Right ventricle myocardium inferior (tissue), 1 donor: ENCODE results near the gene CCDC196. TPM values are rescaled to one million over a fixed set of nuclear protein-coding genes. Genes with fewer than 3 reads are reported as not detected.

Source experiments
- ATAC-seq: fragments of 200-7000 bp; cut with Tn5 transposase; one replicate; pipeline ENCODE4 v1.9.1; 2020; ENCODE audit warnings: mild to moderate bottlenecking, moderate library complexity
- DNase-seq: peaks from one replicate; pipeline ENCODE4 v3.0.0; 2021; ENCODE audit errors: missing footprints
- intact Hi-C: fragments of 100-400 bp; cut with DNase I; formaldehyde crosslinking; loops from one replicate; pipeline ENCODE4 v1.11.0; 2022
- long read RNA-seq: library from polyadenylated mRNA; unstranded; transcript quantifications from one replicate; pipeline ENCODE4 v2.0.0, GENCODE V29; 2021
- total RNA-seq: library from RNA; stranded (reverse); fragmentation: NEBNext Ultra II Directional; extraction: Animal tissue kit (Norgen Biotek cat#: 25700); gene quantifications from one replicate; pipeline ENCODE4 v1.2.1, GENCODE V29; 2021
- donor health status: DM: no; HTN: yes; CAD: no; lungs with severe emphysema.

Gene CCDC196
- not detected for total RNA-seq
- long read RNA-seq = 0 reads

- ATAC-seq (no peak), DNase-seq (no peak)
- intact Hi-C loops = no loop called here
Measured at GRCh38 chr14:66485910-66486421, at the start of gene CCDC196. Gene CCDC196 (plus strand): TSS chr14:66486371. CDS start chr14:66486503, 132 bp downstream.

- no peak for ATAC-seq
- intact Hi-C loops = no loop called here
Measured at GRCh38 chr14:66440801-66441200, 45.4 kb upstream of the CCDC196 start.

GRCh38 chr14:66442953-66443571 is 43.1 kb upstream of the CCDC196 start:
- intact Hi-C loops = no loop called here
- DNase-seq = no peak
- no peak for ATAC-seq

More at GRCh38 chr14:66440801-66441200, 45.4 kb upstream of the CCDC196 start:
- DNase-seq = no peak

- DNase-seq (no peak), ATAC-seq (peak; percentile 59)
- intact Hi-C loops = no loop called here
Measured at GRCh38 chr14:66443785-66444184, 42.4 kb upstream of the CCDC196 start.

GRCh38 chr14:66444271-66444927 is 41.8 kb upstream of the CCDC196 start:
- peak; percentile 89 for ATAC-seq
- DNase-seq = no peak
- intact Hi-C loops = no loop called here

- intact Hi-C loops = no loop called here
- DNase-seq (no peak), ATAC-seq (no peak)
Measured at GRCh38 chr14:66445936-66446335, 40.2 kb upstream of the CCDC196 start.

- no peak for DNase-seq
- intact Hi-C loops = no loop called here
- ATAC-seq = no peak
Measured at GRCh38 chr14:66453469-66453868, 32.7 kb upstream of the CCDC196 start.

GRCh38 chr14:66459603-66460002 is 26.6 kb upstream of the CCDC196 start:
- no peak for ATAC-seq
- no peak for DNase-seq
- intact Hi-C loops = no loop called here

- intact Hi-C loops = no loop called here
- ATAC-seq = no peak
Measured at GRCh38 chr14:66464261-66464660, 21.9 kb upstream of the CCDC196 start.

GRCh38 chr14:66468778-66469367 is 17.3 kb upstream of the CCDC196 start:
- DNase-seq = no peak
- intact Hi-C loops = no loop called here

More at GRCh38 chr14:66464261-66464660, 21.9 kb upstream of the CCDC196 start:
- DNase-seq = no peak

GRCh38 chr14:66471584-66471983 is 14.6 kb upstream of the CCDC196 start:
- intact Hi-C loops = no loop called here
- ATAC-seq = no peak
- no peak for DNase-seq

More at GRCh38 chr14:66468778-66469367, 17.3 kb upstream of the CCDC196 start:
- ATAC-seq = no peak

- intact Hi-C loops = no loop called here
- DNase-seq (no peak), ATAC-seq (no peak)
Measured at GRCh38 chr14:66472251-66472650, 13.9 kb upstream of the CCDC196 start.

- intact Hi-C loops = no loop called here
- ATAC-seq = no peak
- DNase-seq = no peak
Measured at GRCh38 chr14:66473223-66473622, 12.9 kb upstream of the CCDC196 start.

GRCh38 chr14:66476964-66477363 is 9.2 kb upstream of the CCDC196 start:
- no peak for DNase-seq
- no peak for ATAC-seq
- intact Hi-C loops = no loop called here

GRCh38 chr14:66477567-66477966 is 8.6 kb upstream of the CCDC196 start:
- intact Hi-C loops = no loop called here
- ATAC-seq = no peak
- no peak for DNase-seq

GRCh38 chr14:66482873-66483272 is 3.3 kb upstream of the CCDC196 start:
- intact Hi-C loops = loop anchor here (5.0 kb wide), 1 partner anchor 56 kb away; no protein-coding TSS in a partner anchor
- ATAC-seq = no peak

GRCh38 chr14:66483322-66483721 is 2.8 kb upstream of the CCDC196 start:
- DNase-seq (no peak), ATAC-seq (peak; percentile 87)
- intact Hi-C loops = loop anchor here (5.0 kb wide), 1 partner anchor 56 kb away; no protein-coding TSS in a partner anchor

More at GRCh38 chr14:66482873-66483272, 3.3 kb upstream of the CCDC196 start:
- DNase-seq = no peak

- ATAC-seq = no peak
- no peak for DNase-seq
- intact Hi-C loops = no loop called here
Measured at GRCh38 chr14:66485029-66485428, 1.1 kb upstream of the CCDC196 start.

GRCh38 chr14:66487164-66487563 is 993 bp downstream of the CCDC196 start:
- intact Hi-C loops = no loop called here
- DNase-seq (no peak), ATAC-seq (no peak)
